ENCODE results near the gene SLIT3.

DNA sequence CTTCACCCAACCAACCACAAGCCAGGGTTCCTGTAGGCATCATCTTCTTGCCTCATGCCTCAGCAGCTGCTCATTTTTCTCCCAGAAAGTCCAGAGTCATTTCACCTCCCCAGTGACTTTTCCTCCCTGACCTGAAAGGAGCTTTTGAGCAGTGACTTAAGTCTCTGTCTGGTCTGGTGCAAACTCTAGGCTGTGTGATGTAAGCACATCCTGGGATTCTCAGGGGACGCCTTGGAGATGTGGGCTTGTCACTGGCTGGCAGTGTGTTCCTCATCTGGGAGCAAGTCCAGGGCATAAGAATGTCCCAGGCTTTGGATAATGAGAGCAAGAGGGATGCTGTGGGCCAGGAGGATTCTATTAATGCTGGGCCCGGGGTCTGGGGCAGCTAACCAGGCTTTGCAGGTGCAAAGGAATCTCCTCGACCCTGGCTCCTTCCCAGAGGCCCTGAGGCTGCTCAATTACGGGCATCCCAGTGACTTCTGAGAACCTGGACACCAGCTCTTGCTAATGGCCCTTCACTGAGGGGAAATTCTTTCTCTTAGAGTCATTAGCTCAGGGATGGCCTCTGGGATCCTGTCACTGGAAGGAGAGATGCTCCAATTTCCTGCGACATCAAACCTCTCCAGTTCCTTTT lies 510.8 kb downstream of the SLIT3 start:
- TF ChIP-seq EZH2 (IDR thresholded peaks at IDR 0.05; ENCODE audit: low read length, unreplicated experiment): no peak
- TF ChIP-seq, protein P1, sequence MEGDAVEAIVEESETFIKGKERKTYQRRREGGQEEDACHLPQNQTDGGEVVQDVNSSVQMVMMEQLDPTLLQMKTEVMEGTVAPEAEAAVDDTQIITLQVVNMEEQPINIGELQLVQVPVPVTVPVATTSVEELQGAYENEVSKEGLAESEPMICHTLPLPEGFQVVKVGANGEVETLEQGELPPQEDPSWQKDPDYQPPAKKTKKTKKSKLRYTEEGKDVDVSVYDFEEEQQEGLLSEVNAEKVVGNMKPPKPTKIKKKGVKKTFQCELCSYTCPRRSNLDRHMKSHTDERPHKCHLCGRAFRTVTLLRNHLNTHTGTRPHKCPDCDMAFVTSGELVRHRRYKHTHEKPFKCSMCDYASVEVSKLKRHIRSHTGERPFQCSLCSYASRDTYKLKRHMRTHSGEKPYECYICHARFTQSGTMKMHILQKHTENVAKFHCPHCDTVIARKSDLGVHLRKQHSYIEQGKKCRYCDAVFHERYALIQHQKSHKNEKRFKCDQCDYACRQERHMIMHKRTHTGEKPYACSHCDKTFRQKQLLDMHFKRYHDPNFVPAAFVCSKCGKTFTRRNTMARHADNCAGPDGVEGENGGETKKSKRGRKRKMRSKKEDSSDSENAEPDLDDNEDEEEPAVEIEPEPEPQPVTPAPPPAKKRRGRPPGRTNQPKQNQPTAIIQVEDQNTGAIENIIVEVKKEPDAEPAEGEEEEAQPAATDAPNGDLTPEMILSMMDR (conservative IDR thresholded peaks at IDR 0.05; ENCODE audit: low read depth, low read length): no peak

All from PC-3 (cell line).